A549 (cell line): ENCODE results near the gene PLEKHS1. TPM values are rescaled to one million over a fixed set of nuclear protein-coding genes. Genes with fewer than 3 reads are reported as not detected.

Source experiments
- ATAC-seq, 2 experiments: fragments of 200-7000 bp in 1 of 2; fragments of >200 bp in 1 of 2; cut with Nextera tagmentation in 1 of 2; cut with Tn5 transposase in 1 of 2; 3 replicates each; pipeline versions ENCODE4 v1.8.0 to v1.9.1; 2018 to 2020; ENCODE audit warnings: mild to moderate bottlenecking in 1 of 2, moderate library complexity in 1 of 2
- CTCF ChIA-PET: fragments of 300-600 bp; sonication (Branson Sonifier 250); formaldehyde crosslinking; extraction: SDS; loops from one replicate; lab custom pipeline; 2021; ENCODE audit warnings: antibody characterized with exemption, inconsistent platforms; lab: Yijun Ruan, JAX
- POLR2A ChIA-PET: fragments of 350-600 bp; formaldehyde crosslinking; extraction: SDS; loops from one replicate; lab custom pipeline; 2021; ENCODE audit warnings: antibody characterized with exemption, inconsistent platforms; lab: Yijun Ruan, JAX
- DNase-seq, 2 experiments: peaks; one replicate each; pipeline versions ENCODE4 v3.0.0 to v3.0.0-alpha.2; 2011 to 2016; ENCODE audit warnings: low read depth in 1 of 2, low spot score in 1 of 2
- FAIRE-seq: peaks from 2 replicates; lab custom pipeline; 2011; peaks lifted over from hg19 to GRCh38; lab: Jason Lieb, UNC
- H3K27ac ChIP-seq, 2 experiments: fragments of >200 bp; sonication (Bioruptor Twin); formaldehyde crosslinking; 3 replicates each; pipeline ENCODE4 v1.5.1; 2016 to 2017
- H3K4me1 ChIP-seq: fragments of >200 bp; sonication (Bioruptor Twin); formaldehyde crosslinking; 3 replicates; pipeline ENCODE4 v1.6.1; 2016
- H3K4me2 ChIP-seq: fragments of >200 bp; sonication (Bioruptor Twin); formaldehyde crosslinking; 3 replicates; pipeline ENCODE4 v1.6.1; 2016
- H3K4me3 ChIP-seq: fragments of >200 bp; sonication (Bioruptor Twin); formaldehyde crosslinking; 3 replicates; pipeline ENCODE4 v1.5.1; 2016
- H3K9me3 ChIP-seq: fragments of >200 bp; sonication (Bioruptor Twin); formaldehyde crosslinking; 3 replicates; pipeline ENCODE4 v1.6.1; 2016
- CBX2 ChIP-seq: fragments of 200-600 bp; sonication (generic); IDR thresholded peaks from 2 replicates; pipeline ENCODE4 v1.6.1; 2016; ENCODE audit warnings: low read depth, mild to moderate bottlenecking, borderline replicate concordance
- CBX8 ChIP-seq: fragments of 200-600 bp; sonication (generic); IDR thresholded peaks from 2 replicates; pipeline ENCODE4 v1.6.1; 2016
- CEBPB ChIP-seq, 2 experiments: fragments of >200 bp in 1 of 2; sonication (Bioruptor Twin) in 1 of 2; formaldehyde crosslinking in 1 of 2; IDR thresholded peaks; 2 replicates each; pipeline ENCODE4 v1.6.1; 2012 to 2016
- EHF ChIP-seq: fragments of 250-450 bp; sonication (Bioruptor Pico); IDR thresholded peaks from 2 replicates; pipeline ENCODE4 v1.5.0; 2020; ENCODE audit warnings: mild to moderate bottlenecking
- FOXS1 ChIP-seq: fragments of 250-450 bp; sonication (Bioruptor Pico); IDR thresholded peaks from 2 replicates; pipeline ENCODE4 v1.5.0; 2020; ENCODE audit warnings: mild to moderate bottlenecking, moderate library complexity
- GATA3 ChIP-seq: IDR thresholded peaks from 2 replicates; pipeline ENCODE4 v1.6.1; 2012; ENCODE audit warnings: borderline replicate concordance
- JUN ChIP-seq, 2 experiments: fragments of >200 bp; sonication (Bioruptor Twin); formaldehyde crosslinking; IDR thresholded peaks; 2 replicates in 1 of 2; 3 replicates in 1 of 2; pipeline ENCODE4 v1.6.1; 2016 to 2017
- JUNB ChIP-seq: fragments of >200 bp; sonication (Bioruptor Twin); formaldehyde crosslinking; IDR thresholded peaks from 2 replicates; pipeline ENCODE4 v1.6.1; 2016
- KDM1A ChIP-seq: fragments of 200-600 bp; sonication (generic); IDR thresholded peaks from 2 replicates; pipeline ENCODE4 v1.6.1; 2016; ENCODE audit warnings: low read depth, mild to moderate bottlenecking
- KDM5A ChIP-seq: fragments of 200-600 bp; sonication (generic); IDR thresholded peaks from 2 replicates; pipeline ENCODE4 v1.6.1; 2016; ENCODE audit warnings: antibody characterized with exemption, mild to moderate bottlenecking
- MAFK ChIP-seq: fragments of 450-650 bp; IDR thresholded peaks from 2 replicates; pipeline ENCODE4 v1.6.1; 2014; ENCODE audit not compliant: partially characterized antibody
- MAX ChIP-seq: IDR thresholded peaks from 2 replicates; pipeline ENCODE4 v1.6.1; 2012
- MYC ChIP-seq: IDR thresholded peaks from 2 replicates; pipeline ENCODE4 v1.6.1; 2012; ENCODE audit warnings: mild to moderate bottlenecking, inconsistent platforms, low read length, improper control_type of control experiment, borderline replicate concordance
- NPAS2 ChIP-seq: fragments of 250-450 bp; sonication (Bioruptor Pico); IDR thresholded peaks from 2 replicates; pipeline ENCODE4 v1.8.0; 2022; ENCODE audit warnings: mild to moderate bottlenecking, moderate library complexity, borderline replicate concordance
- NR3C1 ChIP-seq: fragments of >200 bp; sonication (Bioruptor Twin); formaldehyde crosslinking; IDR thresholded peaks from 3 replicates; pipeline ENCODE4 v1.6.1; 2017
- PHF8 ChIP-seq: fragments of 200-600 bp; sonication (generic); IDR thresholded peaks from 2 replicates; pipeline ENCODE4 v1.6.1; 2016; ENCODE audit warnings: low read depth, mild to moderate bottlenecking, antibody characterized with exemption, moderate library complexity, borderline replicate concordance
- POLR2AphosphoS2 ChIP-seq: conservative IDR thresholded peaks from 2 replicates; pipeline ENCODE4 v1.6.1; 2012; ENCODE audit warnings: low read length, improper control_type of control experiment, inconsistent platforms
- RAD21 ChIP-seq, 2 experiments: fragments of >200 bp in 1 of 2; sonication (Bioruptor Twin) in 1 of 2; formaldehyde crosslinking in 1 of 2; IDR thresholded peaks in 1 of 2; conservative IDR thresholded peaks in 1 of 2; 2 replicates in 1 of 2; 3 replicates in 1 of 2; pipeline ENCODE4 v1.6.1; 2012 to 2018; ENCODE audit warnings: inconsistent platforms in 1 of 2
- RARB ChIP-seq: fragments of 250-450 bp; sonication (Bioruptor Pico); IDR thresholded peaks from 2 replicates; pipeline ENCODE4 v1.8.0; 2021; ENCODE audit warnings: mild to moderate bottlenecking, moderate library complexity
- RFX5 ChIP-seq: fragments of 450-650 bp; IDR thresholded peaks from 2 replicates; pipeline ENCODE4 v1.7.1; 2014; ENCODE audit warnings: antibody characterized with exemption, mild to moderate bottlenecking, moderate library complexity
- RNF2 ChIP-seq: fragments of 200-600 bp; sonication (generic); IDR thresholded peaks from 2 replicates; pipeline ENCODE4 v1.6.1; 2016; ENCODE audit warnings: low read depth, mild to moderate bottlenecking, antibody characterized with exemption, moderate library complexity, borderline replicate concordance
- SMC3 ChIP-seq: fragments of >200 bp; sonication (Bioruptor Twin); formaldehyde crosslinking; IDR thresholded peaks from 3 replicates; pipeline ENCODE4 v1.6.1; 2018; ENCODE audit warnings: inconsistent platforms
- SREBF2 ChIP-seq: fragments of 450-650 bp; IDR thresholded peaks from 2 replicates; pipeline ENCODE4 v1.6.1; 2014; ENCODE audit warnings: mild to moderate bottlenecking, moderate library complexity
- TFCP2L1 ChIP-seq: fragments of 250-450 bp; sonication (Bioruptor Pico); IDR thresholded peaks from 2 replicates; pipeline ENCODE4 v1.5.0; 2021; ENCODE audit warnings: mild to moderate bottlenecking
- ZC3H11A ChIP-seq: fragments of 450-650 bp; IDR thresholded peaks from 2 replicates; pipeline ENCODE4 v1.6.1; 2014; ENCODE audit warnings: antibody characterized with exemption, mild to moderate bottlenecking
- ZFP36 ChIP-seq: fragments of 450-650 bp; IDR thresholded peaks from 2 replicates; pipeline ENCODE4 v1.6.1; 2014; ENCODE audit warnings: borderline replicate concordance; ENCODE audit not compliant: partially characterized antibody
- ZNF302 ChIP-seq: fragments of 250-450 bp; sonication (Bioruptor Pico); IDR thresholded peaks from 2 replicates; pipeline ENCODE4 v1.9.0; 2021; ENCODE audit warnings: inconsistent platforms, mild to moderate bottlenecking, moderate library complexity
- WGBS: methylation state at CpG from one replicate; pipeline ENCODE4 v1.1.6; 2017; ENCODE audit errors: missing lambda C conversion rate; 5-methylcytosine and 5-hydroxymethylcytosine counted together
- polyA plus RNA-seq, 4 experiments: library from polyadenylated mRNA; depleted of rRNA in 3 of 4; stranded (reverse); fragments of >200 nt; fragmentation: RNase III in 1 of 4; extraction: RNeasy Plus Mini Kit Qiagen cat#74134 plus additional on column Dnase treatment in 1 of 4; gene quantifications; 2 replicates in 3 of 4; 3 replicates in 1 of 4; pipeline ENCODE4 v1.2.3, GENCODE V29; 2011 to 2017
- TF ChIP-seq, protein P1 (sequence below): fragments of >200 bp; sonication (Bioruptor Twin); formaldehyde crosslinking; IDR thresholded peaks from 3 replicates; pipeline ENCODE4 v1.6.1; 2016
- TF ChIP-seq, protein P2 (sequence below): fragments of 200-600 bp; sonication (generic); IDR thresholded peaks from 2 replicates; pipeline ENCODE4 v1.6.1; 2016; ENCODE audit warnings: antibody characterized with exemption, mild to moderate bottlenecking, moderate library complexity
- TF ChIP-seq, protein P3 (sequence below): fragments of >200 bp; sonication (Bioruptor Twin); formaldehyde crosslinking; IDR thresholded peaks from 2 replicates; pipeline ENCODE4 v1.6.1; 2016

The PLEKHS1 gene
- polyA plus RNA-seq, 2 of the 4 experiments (the other 2 are of a cell fraction) = 0.03 to 0.05 TPM

DNA sequence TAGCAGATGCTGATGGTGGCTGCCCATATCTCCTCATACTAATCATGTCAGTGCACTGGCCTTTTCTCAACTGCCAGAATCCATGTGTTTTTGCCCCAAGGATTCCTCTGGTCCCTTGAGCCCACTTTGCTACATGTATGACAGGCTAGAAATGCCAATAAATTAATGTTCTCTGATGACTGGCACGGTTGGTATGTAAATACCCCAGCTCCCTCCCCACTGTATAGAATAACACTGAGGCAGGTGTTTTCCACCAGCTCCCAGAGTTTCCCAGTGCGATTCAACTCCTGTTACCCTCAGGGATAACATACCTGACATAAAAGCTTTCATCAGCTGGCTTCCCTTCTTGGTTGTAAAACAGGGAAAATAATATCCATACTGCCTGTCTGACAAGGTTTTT is 9.0 kb upstream of the PLEKHS1 start:
- 61% methylated on average over 2 of the region's 2 CpGs for WGBS
- ATAC-seq (no peak), DNase-seq (no peak)
- H3K4me1 ChIP-seq = peaks cover 23% of the 10 kb centered on the region
- TF ChIP-seq, protein P1, sequence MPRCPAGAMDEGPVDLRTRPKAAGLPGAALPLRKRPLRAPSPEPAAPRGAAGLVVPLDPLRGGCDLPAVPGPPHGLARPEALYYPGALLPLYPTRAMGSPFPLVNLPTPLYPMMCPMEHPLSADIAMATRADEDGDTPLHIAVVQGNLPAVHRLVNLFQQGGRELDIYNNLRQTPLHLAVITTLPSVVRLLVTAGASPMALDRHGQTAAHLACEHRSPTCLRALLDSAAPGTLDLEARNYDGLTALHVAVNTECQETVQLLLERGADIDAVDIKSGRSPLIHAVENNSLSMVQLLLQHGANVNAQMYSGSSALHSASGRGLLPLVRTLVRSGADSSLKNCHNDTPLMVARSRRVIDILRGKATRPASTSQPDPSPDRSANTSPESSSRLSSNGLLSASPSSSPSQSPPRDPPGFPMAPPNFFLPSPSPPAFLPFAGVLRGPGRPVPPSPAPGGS = no peak
- TF ChIP-seq RFX5 (no peak), EHF (CRISPR knock-in tag) (no peak), JUN (IDR thresholded peaks at IDR 0.05) (no peak), TFCP2L1 (CRISPR knock-in tag) (no peak), POLR2AphosphoS2 (no peak), PHF8 (no peak), KDM5A (no peak), KDM1A (no peak), MYC (no peak), ZFP36 (no peak), SMC3 (no peak)
- TF ChIP-seq, protein P2, sequence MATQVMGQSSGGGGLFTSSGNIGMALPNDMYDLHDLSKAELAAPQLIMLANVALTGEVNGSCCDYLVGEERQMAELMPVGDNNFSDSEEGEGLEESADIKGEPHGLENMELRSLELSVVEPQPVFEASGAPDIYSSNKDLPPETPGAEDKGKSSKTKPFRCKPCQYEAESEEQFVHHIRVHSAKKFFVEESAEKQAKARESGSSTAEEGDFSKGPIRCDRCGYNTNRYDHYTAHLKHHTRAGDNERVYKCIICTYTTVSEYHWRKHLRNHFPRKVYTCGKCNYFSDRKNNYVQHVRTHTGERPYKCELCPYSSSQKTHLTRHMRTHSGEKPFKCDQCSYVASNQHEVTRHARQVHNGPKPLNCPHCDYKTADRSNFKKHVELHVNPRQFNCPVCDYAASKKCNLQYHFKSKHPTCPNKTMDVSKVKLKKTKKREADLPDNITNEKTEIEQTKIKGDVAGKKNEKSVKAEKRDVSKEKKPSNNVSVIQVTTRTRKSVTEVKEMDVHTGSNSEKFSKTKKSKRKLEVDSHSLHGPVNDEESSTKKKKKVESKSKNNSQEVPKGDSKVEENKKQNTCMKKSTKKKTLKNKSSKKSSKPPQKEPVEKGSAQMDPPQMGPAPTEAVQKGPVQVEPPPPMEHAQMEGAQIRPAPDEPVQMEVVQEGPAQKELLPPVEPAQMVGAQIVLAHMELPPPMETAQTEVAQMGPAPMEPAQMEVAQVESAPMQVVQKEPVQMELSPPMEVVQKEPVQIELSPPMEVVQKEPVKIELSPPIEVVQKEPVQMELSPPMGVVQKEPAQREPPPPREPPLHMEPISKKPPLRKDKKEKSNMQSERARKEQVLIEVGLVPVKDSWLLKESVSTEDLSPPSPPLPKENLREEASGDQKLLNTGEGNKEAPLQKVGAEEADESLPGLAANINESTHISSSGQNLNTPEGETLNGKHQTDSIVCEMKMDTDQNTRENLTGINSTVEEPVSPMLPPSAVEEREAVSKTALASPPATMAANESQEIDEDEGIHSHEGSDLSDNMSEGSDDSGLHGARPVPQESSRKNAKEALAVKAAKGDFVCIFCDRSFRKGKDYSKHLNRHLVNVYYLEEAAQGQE = no peak
- TF ChIP-seq, all 56 proteins: peak for 0
- POLR2A ChIA-PET = no interaction called here
- CTCF ChIA-PET = no interaction called here
- Histone ChIP-seq H3K4me3 (no peak overlapping the region), H3K9me3 (no peaks in the 10 kb centered on the region), H3K4me2 (no peak overlapping the region), H3K27ac (no peak overlapping the region)
- no peak for FAIRE-seq

GRCh38 chr10:113743594-113743993 is 7.9 kb upstream of the PLEKHS1 start:
- TF ChIP-seq MAFK (peak; percentile 48), NPAS2 (CRISPR knock-in tag) (no peak), RAD21 (conservative IDR thresholded peaks at IDR 0.05 in 1 of 2, IDR thresholded peaks at IDR 0.05 in 1 of 2) (no peak), GATA3 (no peak)
- DNase-seq (peak in 1 of 2 experiments; percentile 30), ATAC-seq (peak; percentile 19 to 23; a peak in 2 of 6 replicates), FAIRE-seq (no peak)
- Histone ChIP-seq H3K9me3 (no peaks in the 10 kb centered on the region), H3K4me3 (no peak overlapping the region), H3K27ac (peak overlapping the region; percentile 22 to 56; a peak in 3 of 6 replicates), H3K4me1 (peaks cover 25% of the 10 kb centered on the region), H3K4me2 (no peak overlapping the region)
- ChIA-PET CTCF (no interaction called here), POLR2A (no interaction called here)

DNA sequence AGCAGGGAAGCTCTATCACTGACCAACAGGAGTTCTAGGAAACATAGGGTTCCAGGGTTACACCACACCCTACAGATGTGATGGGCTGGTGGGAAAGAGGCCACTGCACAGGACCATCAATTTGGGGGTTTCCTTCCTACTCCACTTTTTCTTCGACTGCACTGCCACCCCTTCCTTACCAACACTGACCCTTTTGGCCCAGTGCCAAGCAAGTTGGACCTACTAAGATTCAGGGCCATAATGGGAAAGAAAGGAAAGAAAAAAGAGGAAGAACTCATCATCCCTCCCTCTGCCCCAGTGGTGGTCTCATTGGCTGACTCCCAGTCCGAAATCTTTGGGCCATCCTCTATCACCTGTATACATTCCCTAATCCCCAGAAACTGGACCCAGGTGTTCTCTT is 6.1 kb upstream of the PLEKHS1 start:
- DNase-seq = no peak
- 81% methylated on average over 2 of the region's 2 CpGs for WGBS
- H3K4me1 ChIP-seq = peaks cover 38% of the 10 kb centered on the region
- no peaks in the 10 kb centered on the region for H3K9me3 ChIP-seq
- ChIA-PET CTCF (interaction anchor here (1.1 to 1.7 kb wide), 2 partner anchors 12 to 54 kb away, joined by 3 to 5 read pairs; no protein-coding TSS in a partner anchor), POLR2A (interaction anchor here (1.2 kb wide), 1 partner anchor 43 kb away, joined by 5 read pairs; no protein-coding TSS in a partner anchor)
- no peak overlapping the region for H3K4me2 ChIP-seq
- peak overlapping the region in 1 of 2 experiments; percentile 70; a peak in 3 of 6 replicates for H3K27ac ChIP-seq
- no peak for ATAC-seq
- FAIRE-seq = no peak
- H3K4me3 ChIP-seq = no peak overlapping the region
- TF ChIP-seq RNF2 (no peak), RFX5 (no peak), CBX8 (no peak), CBX2 (no peak), ZNF302 (CRISPR knock-in tag) (no peak), ZC3H11A (no peak), RAD21 (conservative IDR thresholded peaks at IDR 0.05 in 1 of 2, IDR thresholded peaks at IDR 0.05 in 1 of 2) (no peak), RARB (CRISPR knock-in tag) (no peak), MAX (no peak), SREBF2 (no peak), FOXS1 (CRISPR knock-in tag) (no peak), CEBPB (IDR thresholded peaks at IDR 0.05) (no peak), JUNB (no peak), NR3C1 (no peak)
- TF ChIP-seq, protein P3, sequence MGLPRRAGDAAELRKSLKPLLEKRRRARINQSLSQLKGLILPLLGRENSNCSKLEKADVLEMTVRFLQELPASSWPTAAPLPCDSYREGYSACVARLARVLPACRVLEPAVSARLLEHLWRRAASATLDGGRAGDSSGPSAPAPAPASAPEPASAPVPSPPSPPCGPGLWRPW = no peak
